ENCODE measurements around the gene GASK1B. TPM values are rescaled to one million over a fixed set of nuclear protein-coding genes. Genes with fewer than 3 reads are reported as not detected.

The GASK1B gene
- total RNA-seq, 4 donors from 2014 or later = 1.8 to 9.8 (median 7.9) TPM

- Histone ChIP-seq H3K4me1 (peaks cover 9 to 12% of the 10 kb centered on the region in 2 donors), H3K27me3 (no peaks in the 10 kb centered on the region), H3K27ac (no peak overlapping the region), H3K9me3 (no peaks in the 10 kb centered on the region), H3K36me3 (no peaks in the 10 kb centered on the region), H3K4me3 (no peak overlapping the region)
- no peak for ATAC-seq
- TF ChIP-seq, protein P1, sequence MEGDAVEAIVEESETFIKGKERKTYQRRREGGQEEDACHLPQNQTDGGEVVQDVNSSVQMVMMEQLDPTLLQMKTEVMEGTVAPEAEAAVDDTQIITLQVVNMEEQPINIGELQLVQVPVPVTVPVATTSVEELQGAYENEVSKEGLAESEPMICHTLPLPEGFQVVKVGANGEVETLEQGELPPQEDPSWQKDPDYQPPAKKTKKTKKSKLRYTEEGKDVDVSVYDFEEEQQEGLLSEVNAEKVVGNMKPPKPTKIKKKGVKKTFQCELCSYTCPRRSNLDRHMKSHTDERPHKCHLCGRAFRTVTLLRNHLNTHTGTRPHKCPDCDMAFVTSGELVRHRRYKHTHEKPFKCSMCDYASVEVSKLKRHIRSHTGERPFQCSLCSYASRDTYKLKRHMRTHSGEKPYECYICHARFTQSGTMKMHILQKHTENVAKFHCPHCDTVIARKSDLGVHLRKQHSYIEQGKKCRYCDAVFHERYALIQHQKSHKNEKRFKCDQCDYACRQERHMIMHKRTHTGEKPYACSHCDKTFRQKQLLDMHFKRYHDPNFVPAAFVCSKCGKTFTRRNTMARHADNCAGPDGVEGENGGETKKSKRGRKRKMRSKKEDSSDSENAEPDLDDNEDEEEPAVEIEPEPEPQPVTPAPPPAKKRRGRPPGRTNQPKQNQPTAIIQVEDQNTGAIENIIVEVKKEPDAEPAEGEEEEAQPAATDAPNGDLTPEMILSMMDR (IDR thresholded peaks at IDR 0.05 in 4 of 5, conservative IDR thresholded peaks at IDR 0.05 in 1 of 5) = no peak
- TF ChIP-seq POLR2A (IDR thresholded peaks at IDR 0.05) = no peak
- DNase-seq = no peak
- intact Hi-C loops (cut with DNase I; ENCODE audit: low total_unique reads) (no loop called here), in situ Hi-C loops (cut with MboI; ENCODE audit: low sequenced_read_pairs in 4 of 4) (no loop called here)
Observed at GRCh38 chr4:158213466-158213865, 40.6 kb upstream of the GASK1B start.

DNA sequence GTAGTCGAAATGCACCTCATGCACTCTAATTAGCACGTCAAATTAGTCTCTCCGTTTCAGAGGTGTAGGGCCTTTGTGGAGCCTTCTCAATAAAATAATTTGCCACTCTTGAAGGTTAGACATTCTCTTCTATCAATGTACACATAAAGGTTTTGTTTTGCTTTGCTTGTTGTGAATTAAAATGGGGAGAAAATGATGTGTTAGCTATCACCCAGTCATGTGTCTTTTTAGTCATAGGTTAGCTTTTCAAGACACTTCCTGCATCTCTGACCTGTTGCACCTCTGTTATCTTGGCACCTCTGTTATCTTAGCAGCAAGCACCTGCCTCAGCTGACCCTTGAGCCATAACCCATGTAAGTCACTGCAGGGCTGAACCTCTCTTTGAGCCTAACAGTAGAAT lies 38.4 kb upstream of the GASK1B start:
- peak overlapping the region in 2 of 4 donors; percentile 84 to 91 for H3K27ac ChIP-seq
- intact Hi-C loops (cut with DNase I; ENCODE audit: low total_unique reads) = loop anchor here (2.0 kb wide), 1 partner anchor 18 kb away; no protein-coding TSS in a partner anchor

GRCh38 chr4:158209825-158210807 lies 37.3 kb upstream of the GASK1B start, which contains the start of gene TMEM144:
TMEM144 (plus strand) TSS chr4:158210486; CDS start chr4:158212668, 2,182 bp downstream.
- ATAC-seq (peak; percentile 96), DNase-seq (peak; percentile 73 to 88)
- Histone ChIP-seq H3K27ac (peak within 1 kb of the TSS; percentile 81 to 91 (median 84)), H3K4me1 (peaks cover 9 to 12% of the 10 kb centered on the region in 2 donors), H3K27me3 (no peaks in the 10 kb centered on the region), H3K9me3 (no peaks in the 10 kb centered on the region), H3K36me3 (no peaks in the 10 kb centered on the region), H3K4me3 (peak within 1 kb of the TSS; percentile 54 to 71 (median 62))
- intact Hi-C loops (cut with DNase I; ENCODE audit: low total_unique reads) (loop anchor here (2.0 kb wide), 1 partner anchor 17 kb away; no protein-coding TSS in a partner anchor), in situ Hi-C loops (cut with MboI; ENCODE audit: low sequenced_read_pairs in 4 of 4) (no loop called here)
- peak; percentile 34 to 55 for TF ChIP-seq POLR2A (IDR thresholded peaks at IDR 0.05)
- TF ChIP-seq, protein P1 (IDR thresholded peaks at IDR 0.05 in 4 of 5, conservative IDR thresholded peaks at IDR 0.05 in 1 of 5) = peak in 1 of 5 experiments; percentile 6

More for the DNA sequence above, 38.4 kb upstream of the GASK1B start:
- Histone ChIP-seq H3K27me3 (no peaks in the 10 kb centered on the region), H3K36me3 (no peaks in the 10 kb centered on the region), H3K4me1 (peaks cover 9 to 12% of the 10 kb centered on the region in 2 donors), H3K4me3 (peak overlapping the region in 3 of 4 donors; percentile 54 to 71 (median 58)), H3K9me3 (no peaks in the 10 kb centered on the region)
- no peak for TF ChIP-seq POLR2A (IDR thresholded peaks at IDR 0.05)
- ATAC-seq (no peak), DNase-seq (no peak)
- in situ Hi-C loops (cut with MboI; ENCODE audit: low sequenced_read_pairs in 4 of 4) = no loop called here

- no peaks in the 10 kb centered on the region for H3K27me3 ChIP-seq
- no peak for TF ChIP-seq POLR2A (IDR thresholded peaks at IDR 0.05)
- no peaks in the 10 kb centered on the region for H3K36me3 ChIP-seq
- DNase-seq = no peak
- no peak overlapping the region for H3K4me3 ChIP-seq
- peak overlapping the region; percentile 81 to 91 (median 84) for H3K27ac ChIP-seq
- intact Hi-C loops (cut with DNase I; ENCODE audit: low total_unique reads) (no loop called here), in situ Hi-C loops (cut with MboI; ENCODE audit: low sequenced_read_pairs in 4 of 4) (no loop called here)
- no peaks in the 10 kb centered on the region for H3K9me3 ChIP-seq
- H3K4me1 ChIP-seq = peaks cover 9 to 12% of the 10 kb centered on the region in 2 donors
- no peak for ATAC-seq
Observed at GRCh38 chr4:158208963-158209640, 36.3 kb upstream of the GASK1B start.

GRCh38 chr4:158203929-158204328 lies 31.1 kb upstream of the GASK1B start:
- H3K27me3 ChIP-seq = no peaks in the 10 kb centered on the region
- H3K36me3 ChIP-seq = no peaks in the 10 kb centered on the region
- intact Hi-C loops (cut with DNase I; ENCODE audit: low total_unique reads) (no loop called here), in situ Hi-C loops (cut with MboI; ENCODE audit: low sequenced_read_pairs in 4 of 4) (no loop called here)
- H3K27ac ChIP-seq = no peak overlapping the region
- ATAC-seq (no peak), DNase-seq (no peak)
- no peak overlapping the region for H3K4me3 ChIP-seq
- H3K9me3 ChIP-seq = no peaks in the 10 kb centered on the region
- TF ChIP-seq, protein P1 (IDR thresholded peaks at IDR 0.05 in 4 of 5, conservative IDR thresholded peaks at IDR 0.05 in 1 of 5) = no peak
- TF ChIP-seq POLR2A (IDR thresholded peaks at IDR 0.05) = no peak
- H3K4me1 ChIP-seq = no peaks in the 10 kb centered on the region

Measured in gastrocnemius medialis (tissue), 4 donors.